ENCODE results near the gene TBPL1. TPM values are rescaled to one million over a fixed set of nuclear protein-coding genes. Genes with fewer than 3 reads are reported as not detected.
A peak's percentile ranks its signal among the peaks of the same experiment; 100 is the strongest.

TBPL1 gene
- total and polyA plus RNA-seq, 2 of the 13 experiments (the other 11 are each of a cell fraction or from before 2014, with no cell fraction given): 25.3 to 39.3 TPM

- peak; percentile 98 for ATAC-seq
- H2AFZ ChIP-seq (ENCODE audit: low read length): no peak overlapping the region
- no peaks in the 10 kb centered on the region for H3K27me3 ChIP-seq (ENCODE audit: control insufficient read depth in 1 of 2, insufficient read depth in 2 of 2, low read length in 2 of 2)
- no TSS peak for BruUV-seq (replicated peaks)
- H3K4me3 ChIP-seq (replicated peaks in 1 of 3; ENCODE audit: insufficient read depth in 1 of 3, low read depth in 2 of 3, low read length in 3 of 3): no peak overlapping the region
- no peak overlapping the region for H3K27ac ChIP-seq (ENCODE audit: extremely low read length, insufficient read depth, low read length)
- in situ Hi-C loops (cut with HindIII; ENCODE audit: extremely low pct_ligation_motif_present, low pct_unique_long_range_greater_than_20kb) (loop anchor here (5.0 to 10.0 kb wide), 2 partner anchors 141 to 173 kb away; no protein-coding TSS in a partner anchor), intact Hi-C loops (cut with micrococcal nuclease; ENCODE audit: unreplicated experiment) (loop anchor here (1.0 to 5.0 kb wide), 5 partner anchors 49 to 1018 kb away; no protein-coding TSS in a partner anchor)
- no peaks in the 10 kb centered on the region for H3K79me2 ChIP-seq (ENCODE audit: insufficient read depth, low read length)
- DNase-seq (ENCODE audit: low spot score): peak; percentile 81
- H3K36me3 ChIP-seq (replicated peaks in 1 of 2; ENCODE audit: control insufficient read depth in 1 of 2, insufficient read depth in 2 of 2, low read length in 2 of 2): no peaks in the 10 kb centered on the region
- no peaks in the 10 kb centered on the region for H3K4me1 ChIP-seq (ENCODE audit: insufficient read depth, low read length)
- POLR2A ChIA-PET: interaction anchor here (1.4 kb wide), 1 partner anchor 173 kb away, joined by 9 read pairs; no protein-coding TSS in a partner anchor
- WGBS (ENCODE audit: low lambda C conversion rate): 8% methylated on average over 6 of the region's 6 CpGs
- H4K20me1 ChIP-seq (ENCODE audit: insufficient read depth, low read length): no peaks in the 10 kb centered on the region
- no peaks in the 10 kb centered on the region for H3K9me3 ChIP-seq (ENCODE audit: low read length)
- H3K9ac ChIP-seq (ENCODE audit: insufficient read depth, low read depth, low read length): no peak overlapping the region
- CTCF ChIA-PET (ENCODE audit: low intra/inter-chr PET ratio, low total read pairs): interaction anchor here (0.7 to 6.8 kb wide), 8 partner anchors 47 to 177 kb away, joined by 3 to 105 read pairs (median 3); no protein-coding TSS in a partner anchor
- H3K4me2 ChIP-seq (ENCODE audit: low read depth, low read length): no peak overlapping the region
- FAIRE-seq: peak; percentile 80
- peak; percentile 56; the same call in 1 of the 2 replicates for TF ChIP-seq ZNF614 (CRISPR knock-in tag; IDR thresholded peaks at IDR 0.05; ENCODE audit: borderline replicate concordance)
- 0 out of 2 replicates have a peak, but pooled peaks have one; percentile 35 for TF ChIP-seq TOE1 (CRISPR knock-in tag; IDR thresholded peaks at IDR 0.05)
- no peak for TF ChIP-seq AFF4 (CRISPR knock-in tag; IDR thresholded peaks at IDR 0.05)
- 0 out of 2 replicates have a peak, but pooled peaks have one; percentile 44 for TF ChIP-seq KLF6 (CRISPR knock-in tag; IDR thresholded peaks at IDR 0.05)
- no peak for TF ChIP-seq MZF1 (CRISPR knock-in tag; IDR thresholded peaks at IDR 0.05; ENCODE audit: borderline replicate concordance)
- TF ChIP-seq, protein P1, sequence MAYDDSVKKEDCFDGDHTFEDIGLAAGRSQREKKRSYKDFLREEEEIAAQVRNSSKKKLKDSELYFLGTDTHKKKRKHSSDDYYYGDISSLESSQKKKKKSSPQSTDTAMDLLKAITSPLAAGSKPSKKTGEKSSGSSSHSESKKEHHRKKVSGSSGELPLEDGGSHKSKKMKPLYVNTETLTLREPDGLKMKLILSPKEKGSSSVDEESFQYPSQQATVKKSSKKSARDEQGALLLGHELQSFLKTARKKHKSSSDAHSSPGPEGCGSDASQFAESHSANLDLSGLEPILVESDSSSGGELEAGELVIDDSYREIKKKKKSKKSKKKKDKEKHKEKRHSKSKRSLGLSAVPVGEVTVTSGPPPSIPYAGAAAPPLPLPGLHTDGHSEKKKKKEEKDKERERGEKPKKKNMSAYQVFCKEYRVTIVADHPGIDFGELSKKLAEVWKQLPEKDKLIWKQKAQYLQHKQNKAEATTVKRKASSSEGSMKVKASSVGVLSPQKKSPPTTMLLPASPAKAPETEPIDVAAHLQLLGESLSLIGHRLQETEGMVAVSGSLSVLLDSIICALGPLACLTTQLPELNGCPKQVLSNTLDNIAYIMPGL (CRISPR knock-in tag; IDR thresholded peaks at IDR 0.05; ENCODE audit: borderline replicate concordance in 1 of 2, low read depth in 1 of 2): peak in 1 of 2 experiments; percentile 36; a peak in 1 of 4 replicates
- peak; percentile 88 for TF ChIP-seq RAD21 (CRISPR knock-in tag; IDR thresholded peaks at IDR 0.05)
- TF ChIP-seq STAG1 (CRISPR knock-in tag; IDR thresholded peaks at IDR 0.05): peak; percentile 97
- TF ChIP-seq ZFP1 (CRISPR knock-in tag; IDR thresholded peaks at IDR 0.05): 0 out of 2 replicates have a peak, but pooled peaks have one; percentile 44
- TF ChIP-seq GABPA (IDR thresholded peaks at IDR 0.05; ENCODE audit: low read depth, low read length): no peak
- 0 out of 2 replicates have a peak, but pooled peaks have one; percentile 10 for TF ChIP-seq GABPA (CRISPR knock-in tag; IDR thresholded peaks at IDR 0.05; ENCODE audit: low read depth)
- 0 out of 2 replicates have a peak, but pooled peaks have one; percentile 27 for TF ChIP-seq GATAD1 (CRISPR knock-in tag; IDR thresholded peaks at IDR 0.05)
- TF ChIP-seq SMAD3 (CRISPR knock-in tag; IDR thresholded peaks at IDR 0.05): peak; percentile 64; the same call in 1 of the 2 replicates
- TF ChIP-seq GATAD2A (CRISPR knock-in tag; IDR thresholded peaks at IDR 0.05): 0 out of 2 replicates have a peak, but pooled peaks have one; percentile 35
- peak; percentile 98 for TF ChIP-seq SMC3 (IDR thresholded peaks at IDR 0.05; ENCODE audit: low read length)
- TF ChIP-seq HMG20B (CRISPR knock-in tag; conservative IDR thresholded peaks at IDR 0.05): 0 out of 2 replicates have a peak, but pooled peaks have one; percentile 24
- TF ChIP-seq ZSCAN9 (CRISPR knock-in tag; IDR thresholded peaks at IDR 0.05; ENCODE audit: borderline replicate concordance): peak; percentile 85
- TF ChIP-seq ELF3 (CRISPR knock-in tag; IDR thresholded peaks at IDR 0.05): peak; percentile 68
- TF ChIP-seq THAP11 (CRISPR knock-in tag; IDR thresholded peaks at IDR 0.05): peak; percentile 35; the same call in 1 of the 2 replicates
Measured at GRCh38 chr6:133923938-133924593, 29.0 kb upstream of the TBPL1 start.
